ENCODE data around the gene CIPC.

GRCh38 chr14:77122526-77123125, 24.6 kb downstream of the CIPC start:
- TF ChIP-seq POLR2A (IDR thresholded peaks at IDR 0.05), result no peak
- TF ChIP-seq CTCF (IDR thresholded peaks at IDR 0.05), result no peak
- TF ChIP-seq POLR2AphosphoS5 (IDR thresholded peaks at IDR 0.05; ENCODE audit: insufficient read depth in 1 of 2, low read depth in 1 of 2), result no peak
